IPS DF 6.9 (cell line): ENCODE data around the gene LIPJ.

Experiments used
- DNase-seq: peaks from one replicate; pipeline ENCODE4 v3.0.0-alpha.2; 2013; ENCODE audit warnings: low read depth, low spot score
- H3K27ac ChIP-seq: one replicate; pipeline ENCODE4 v1.5.1; 2013; ENCODE audit warnings: low read length, control low read depth
- H3K27me3 ChIP-seq: 2 replicates; pipeline ENCODE4 v1.6.1; 2013; ENCODE audit warnings: mild to moderate bottlenecking, low read length; ENCODE audit not compliant: control insufficient read depth, insufficient read depth
- H3K36me3 ChIP-seq: 2 replicates; pipeline ENCODE4 v1.6.1; 2013; ENCODE audit warnings: low read length; ENCODE audit not compliant: control insufficient read depth, insufficient read depth
- H3K4me1 ChIP-seq: 2 replicates; pipeline ENCODE4 v1.6.1; 2013; ENCODE audit warnings: low read length; ENCODE audit not compliant: control insufficient read depth, insufficient read depth
- H3K4me3 ChIP-seq: 2 replicates; pipeline ENCODE4 v1.5.1; 2013; ENCODE audit warnings: mild to moderate bottlenecking, low read length
- H3K9me3 ChIP-seq: 2 replicates; pipeline ENCODE4 v1.6.1; 2013; ENCODE audit warnings: low read length, inconsistent platforms; ENCODE audit not compliant: control insufficient read depth, insufficient read depth
- WGBS: extraction: QIAGEN DNeasy Blood & Tissue Kit; methylation state at CpG from one replicate; pipeline ENCODE4 v1.1.7; 2013; ENCODE audit warnings: mixed read lengths, missing lambda C conversion rate; ENCODE audit not compliant: insufficient read length, insufficient coverage; 5-methylcytosine and 5-hydroxymethylcytosine counted together

Gene LIPJ

DNA sequence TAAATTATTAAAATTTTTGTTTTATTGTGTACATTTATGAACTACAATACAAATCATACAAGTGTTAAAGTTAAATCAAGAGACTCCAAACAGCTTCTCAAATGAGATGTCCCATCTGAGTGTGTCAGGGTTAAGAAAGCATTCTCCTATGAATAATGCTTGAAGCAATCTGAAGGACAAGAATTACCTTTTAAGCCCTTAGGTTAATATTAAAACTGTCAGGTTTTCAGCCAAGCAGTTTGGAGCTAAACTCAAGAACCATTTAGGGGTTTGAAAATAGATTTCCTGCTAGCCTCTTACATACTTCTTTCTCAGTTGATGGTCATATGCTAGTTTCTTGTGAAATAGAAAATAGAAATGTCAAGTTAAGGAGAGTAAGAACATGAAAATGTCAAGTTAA lies 38.3 kb downstream of the LIPJ start:
- Histone ChIP-seq H3K27ac (no peak overlapping the region), H3K4me1 (no peaks in the 10 kb centered on the region), H3K36me3 (no peaks in the 10 kb centered on the region), H3K27me3 (no peaks in the 10 kb centered on the region), H3K4me3 (no peak overlapping the region), H3K9me3 (no peaks in the 10 kb centered on the region)
- DNase-seq: no peak

DNA sequence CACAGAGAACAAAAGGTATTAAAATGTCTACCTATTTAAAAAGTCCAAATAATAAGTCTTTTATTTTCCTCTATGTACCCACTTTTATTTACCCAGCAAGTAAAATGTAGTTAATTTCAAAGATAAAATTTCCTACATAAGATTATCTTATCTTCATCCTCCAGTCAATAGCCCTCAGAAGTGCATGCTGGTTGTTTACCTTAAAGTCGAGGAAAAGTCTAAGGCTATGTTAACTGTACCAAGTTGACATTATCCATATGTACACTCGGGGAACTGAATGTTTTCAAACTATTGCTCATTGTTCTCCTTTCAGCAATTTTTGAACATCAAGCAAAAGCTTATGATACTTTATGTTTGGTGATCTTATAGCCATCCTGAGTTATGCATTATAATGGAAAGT lies 53.6 kb downstream of the LIPJ start:
- no peaks in the 10 kb centered on the region for H3K36me3 ChIP-seq
- H3K4me3 ChIP-seq: no peak overlapping the region
- no peaks in the 10 kb centered on the region for H3K4me1 ChIP-seq
- no peak for DNase-seq
- H3K27ac ChIP-seq: no peak overlapping the region
- no peaks in the 10 kb centered on the region for H3K9me3 ChIP-seq
- H3K27me3 ChIP-seq: no peaks in the 10 kb centered on the region
- no CpG with 5 or more reads among the region's 2 CpGs for whole genome bisulfite sequencing

DNA sequence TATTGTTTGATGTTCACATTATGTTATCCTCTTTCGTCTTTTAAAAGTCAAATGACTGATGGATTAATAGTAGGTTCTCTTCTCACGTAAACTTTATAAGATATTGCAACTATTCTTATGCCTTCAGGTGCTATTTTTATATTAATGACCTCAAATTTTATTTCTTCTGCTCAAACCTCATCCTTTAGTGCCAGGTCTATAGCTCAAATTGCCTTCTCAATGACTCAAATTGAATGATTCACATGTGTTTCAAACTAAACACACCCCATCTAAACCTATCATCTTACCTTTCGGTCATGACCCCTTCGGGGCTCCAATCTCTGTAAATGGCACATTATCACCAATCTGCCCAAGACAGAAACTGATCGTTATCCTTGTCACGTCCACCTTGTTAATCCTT lies 55.6 kb downstream of the LIPJ start:
- Histone ChIP-seq H3K27ac (no peak overlapping the region), H3K4me1 (no peaks in the 10 kb centered on the region), H3K27me3 (no peaks in the 10 kb centered on the region), H3K9me3 (no peaks in the 10 kb centered on the region), H3K4me3 (no peak overlapping the region), H3K36me3 (no peaks in the 10 kb centered on the region)
- 100% methylated on average over 1 of the region's 6 CpGs for WGBS
- DNase-seq: no peak

DNA sequence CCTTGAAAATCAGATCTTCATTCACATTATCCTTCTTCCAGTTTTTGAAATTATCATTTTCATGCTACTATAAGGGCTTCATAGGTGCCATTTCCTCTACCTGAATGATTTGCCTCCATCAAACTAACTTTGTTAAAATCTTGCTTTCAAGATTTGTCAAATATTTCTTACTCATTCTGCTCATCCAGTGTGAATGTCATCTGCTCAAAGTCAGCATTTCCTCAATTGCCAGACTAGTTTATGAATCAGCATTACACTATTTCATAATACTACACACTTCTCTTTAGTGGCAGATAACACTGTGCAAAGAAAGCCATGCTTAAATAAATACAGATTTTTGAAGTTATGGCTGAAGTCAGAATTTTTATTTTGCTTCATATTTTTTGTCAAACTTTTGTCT lies 56.4 kb downstream of the LIPJ start:
- Histone ChIP-seq H3K27me3 (no peaks in the 10 kb centered on the region), H3K4me3 (no peak overlapping the region), H3K27ac (no peak overlapping the region), H3K9me3 (no peaks in the 10 kb centered on the region), H3K36me3 (no peaks in the 10 kb centered on the region), H3K4me1 (no peaks in the 10 kb centered on the region)
- no peak for DNase-seq

DNA sequence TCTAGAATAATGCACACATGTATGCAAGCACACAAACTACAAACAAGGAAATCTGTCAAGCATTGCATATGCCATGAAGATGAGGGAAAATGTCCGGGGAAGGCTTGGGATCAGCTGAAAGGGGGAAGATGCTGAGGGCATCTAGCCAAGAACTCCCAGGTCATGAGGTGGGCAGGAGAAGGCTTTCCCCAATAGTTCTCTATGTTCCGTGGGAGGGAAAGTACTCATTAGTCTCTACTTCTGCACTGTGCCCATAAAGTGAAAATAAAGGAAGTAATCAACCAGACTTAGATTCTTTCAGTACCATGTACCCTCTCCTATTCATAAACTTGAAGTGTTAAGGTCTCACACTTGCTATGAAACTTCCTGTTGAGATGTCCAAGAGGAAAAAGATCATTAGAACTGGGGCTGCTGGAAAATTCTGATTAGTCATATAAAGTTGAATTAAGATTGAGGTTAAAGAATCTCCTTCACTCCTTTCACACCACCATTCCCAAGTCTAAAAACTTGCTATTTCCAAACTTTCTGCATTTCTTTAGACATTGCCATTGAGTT lies 60.6 kb downstream of the LIPJ start:
- H3K4me1 ChIP-seq: no peaks in the 10 kb centered on the region
- no peak overlapping the region for H3K4me3 ChIP-seq
- no peaks in the 10 kb centered on the region for H3K27me3 ChIP-seq
- no peaks in the 10 kb centered on the region for H3K9me3 ChIP-seq
- no peak for DNase-seq
- H3K27ac ChIP-seq: no peak overlapping the region
- H3K36me3 ChIP-seq: no peaks in the 10 kb centered on the region
- WGBS: no CpG with 5 or more reads among the region's 2 CpGs

DNA sequence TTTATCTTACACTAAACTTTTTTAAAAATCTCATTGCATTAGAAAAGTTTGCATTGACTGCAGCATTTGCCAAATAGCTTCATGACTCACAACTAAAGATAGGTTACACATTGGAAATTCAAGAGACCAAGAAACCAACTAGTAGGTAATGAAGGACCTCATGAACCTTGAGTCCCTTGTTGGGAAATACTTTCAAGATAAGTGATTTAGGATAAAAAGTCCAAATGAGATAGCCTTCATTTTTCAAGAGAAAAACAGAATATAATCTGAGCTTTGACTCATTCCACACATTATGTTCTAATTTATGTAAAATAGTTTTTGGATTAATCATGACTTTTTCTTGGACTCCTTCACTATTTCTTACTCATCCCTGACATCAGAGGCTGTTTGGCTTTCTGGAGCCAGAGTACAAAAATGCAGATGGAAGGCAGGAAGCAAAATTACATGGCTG lies 64.6 kb downstream of the LIPJ start:
- Histone ChIP-seq H3K4me3 (no peak overlapping the region), H3K36me3 (no peaks in the 10 kb centered on the region), H3K9me3 (no peaks in the 10 kb centered on the region), H3K4me1 (no peaks in the 10 kb centered on the region), H3K27ac (no peak overlapping the region), H3K27me3 (no peaks in the 10 kb centered on the region)
- no peak for DNase-seq

DNA sequence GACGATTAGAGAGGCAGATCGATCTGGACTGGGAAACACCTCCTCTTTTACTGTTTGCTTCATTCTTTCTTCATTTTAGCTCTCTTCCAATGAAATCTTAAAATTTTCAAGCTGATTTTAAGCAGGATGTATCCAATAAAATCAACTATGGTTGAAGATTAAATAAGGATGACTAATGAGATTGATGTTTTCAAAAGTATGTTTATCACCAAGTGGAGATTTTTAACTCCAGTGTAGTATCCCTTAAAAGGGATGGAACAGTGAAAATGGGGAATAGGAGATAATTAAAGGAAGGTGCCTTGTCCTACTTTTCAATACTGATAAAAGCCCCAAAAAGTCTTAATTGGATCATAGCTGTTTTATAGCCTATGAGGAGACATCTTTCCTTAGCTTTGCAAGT lies 66.1 kb downstream of the LIPJ start:
- Histone ChIP-seq H3K27ac (no peak overlapping the region), H3K4me1 (no peaks in the 10 kb centered on the region), H3K9me3 (no peaks in the 10 kb centered on the region), H3K27me3 (no peaks in the 10 kb centered on the region), H3K4me3 (no peak overlapping the region), H3K36me3 (no peaks in the 10 kb centered on the region)
- DNase-seq: no peak
- 100% methylated on average over 1 of the region's 2 CpGs for WGBS
